T-helper 2 cell treated with Interferon-gamma antibody and Interleukin-4, amounts not matched to agents 100 ng/mL and 5 ng/mL, for 36 hours (primary cell): ENCODE results near the gene PTPRM. TPM values are rescaled to one million over a fixed set of nuclear protein-coding genes. Genes with fewer than 3 reads are reported as not detected.

Source experiments
- intact Hi-C: fragments of 100-400 bp; cut with micrococcal nuclease; formaldehyde crosslinking; loops from one replicate; pipeline ENCODE4 v1.15.1; 2023
- total RNA-seq: library from RNA; stranded (reverse); gene quantifications from 2 replicates; pipeline ENCODE4 v1.2.3, GENCODE V29; 2022

Gene PTPRM
- total RNA-seq, 1 donor from 2014 or later: 6.9 TPM

- intact Hi-C loops: no loop called here
Measured at GRCh38 chr18:8091035-8091434, 523.9 kb downstream of the PTPRM start.

DNA sequence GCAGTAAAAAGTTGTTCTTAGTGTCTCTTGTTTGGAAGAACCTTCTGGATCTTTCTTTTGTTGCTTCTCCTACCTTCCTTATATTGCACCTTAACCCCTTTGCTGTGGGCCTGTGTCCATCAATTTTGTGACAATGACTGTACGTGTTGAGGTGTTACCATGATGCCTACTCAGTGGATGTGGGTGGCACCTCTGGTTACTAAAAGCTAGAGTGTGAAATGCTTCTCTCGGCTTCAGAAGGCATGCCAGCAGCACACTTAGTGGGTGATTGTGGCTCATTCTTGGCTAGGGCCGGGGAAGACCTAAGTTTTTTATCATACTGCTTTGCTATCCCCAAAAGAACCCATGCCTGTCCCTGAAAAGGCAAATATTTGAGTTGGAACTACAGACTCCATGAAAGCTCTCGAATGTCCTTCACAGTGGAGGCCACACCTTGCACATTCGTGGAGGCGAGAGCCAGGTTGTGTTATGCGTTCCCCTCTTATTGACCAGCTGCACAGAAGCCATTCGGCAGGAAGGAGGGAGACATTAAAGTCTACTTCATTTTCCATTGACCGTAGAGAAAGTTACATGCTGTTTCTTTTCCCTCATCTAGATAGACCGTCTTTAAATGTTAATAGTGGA lies 528.9 kb downstream of the PTPRM start:
- intact Hi-C loops: no loop called here

DNA sequence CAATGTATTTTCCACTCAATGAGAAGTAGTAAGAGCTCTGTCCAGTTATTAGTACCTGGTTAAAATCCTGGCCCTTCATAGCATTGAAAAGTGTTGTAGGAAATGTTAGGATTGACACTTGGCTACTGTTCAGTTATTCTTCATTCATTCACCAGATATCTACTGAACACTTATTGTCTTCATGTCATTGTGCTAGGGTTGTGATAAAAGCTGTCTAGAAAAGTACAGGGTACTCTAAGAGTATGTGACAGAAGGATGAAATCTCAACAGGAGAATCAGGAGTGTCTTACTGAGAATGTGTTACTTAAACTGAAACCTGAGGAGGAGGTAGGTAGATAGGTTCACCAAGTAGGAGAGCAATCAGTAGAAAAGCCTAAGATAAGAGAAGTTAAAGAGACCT lies 530.3 kb downstream of the PTPRM start:
- intact Hi-C loops: no loop called here

DNA sequence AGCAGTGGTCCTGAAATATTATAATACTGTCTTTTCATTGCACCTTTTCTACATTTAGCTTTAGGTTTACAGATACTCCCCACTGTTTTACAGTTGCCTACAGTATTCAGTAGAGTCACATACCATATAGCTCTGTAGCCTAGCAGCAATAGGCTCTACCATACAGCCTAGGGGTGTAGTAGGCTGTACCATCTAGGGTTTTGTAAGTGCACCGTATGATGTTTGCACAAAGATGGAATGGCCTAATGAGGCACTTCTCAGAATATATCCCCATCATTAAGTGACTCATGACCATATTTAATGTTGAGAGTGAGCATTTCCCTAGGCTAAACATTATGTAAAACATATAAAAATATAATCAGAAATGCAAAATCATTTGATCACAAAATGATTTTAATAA lies 530.8 kb downstream of the PTPRM start:
- intact Hi-C loops: no loop called here

- intact Hi-C loops: no loop called here
Measured at GRCh38 chr18:8106603-8107002, 539.5 kb downstream of the PTPRM start.

- intact Hi-C loops: no loop called here
Measured at GRCh38 chr18:8107426-8107825, 540.3 kb downstream of the PTPRM start.

- intact Hi-C loops: no loop called here
Measured at GRCh38 chr18:8114480-8114879, 547.4 kb downstream of the PTPRM start.

DNA sequence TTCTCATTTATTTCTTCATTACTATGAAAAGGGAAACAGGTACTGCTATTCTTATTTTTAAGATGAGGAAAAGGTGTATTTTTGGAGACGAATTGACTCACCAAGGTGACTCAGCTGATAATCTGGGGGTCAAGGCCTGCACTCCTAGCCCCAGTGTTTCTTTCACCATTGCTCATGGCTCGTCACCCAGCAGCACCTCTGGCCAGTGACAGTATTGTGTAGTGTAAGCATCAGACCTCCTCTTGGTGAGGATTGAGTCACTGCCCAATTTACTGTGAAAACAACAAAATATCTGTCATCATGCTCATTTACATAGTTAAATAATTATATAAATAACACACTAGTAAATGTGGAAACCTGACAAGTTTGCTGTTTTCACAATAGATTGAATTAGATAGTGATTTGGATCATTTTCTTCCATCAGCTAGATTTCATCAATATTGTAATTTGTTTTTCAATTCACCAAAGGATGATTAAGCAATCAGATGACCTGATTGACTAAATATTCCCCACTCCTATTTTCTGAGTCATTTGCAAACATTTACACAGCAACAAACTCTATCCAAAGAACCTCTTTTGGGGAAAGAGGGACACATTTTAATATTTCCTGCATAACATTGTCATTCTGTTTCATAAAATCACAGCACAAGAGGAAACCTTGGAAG lies 549.4 kb downstream of the PTPRM start:
- intact Hi-C loops: no loop called here

GRCh38 chr18:8117006-8117371 lies 549.9 kb downstream of the PTPRM start:
- intact Hi-C loops: no loop called here

- intact Hi-C loops: no loop called here
Measured at GRCh38 chr18:8121101-8121500, 554.0 kb downstream of the PTPRM start.

DNA sequence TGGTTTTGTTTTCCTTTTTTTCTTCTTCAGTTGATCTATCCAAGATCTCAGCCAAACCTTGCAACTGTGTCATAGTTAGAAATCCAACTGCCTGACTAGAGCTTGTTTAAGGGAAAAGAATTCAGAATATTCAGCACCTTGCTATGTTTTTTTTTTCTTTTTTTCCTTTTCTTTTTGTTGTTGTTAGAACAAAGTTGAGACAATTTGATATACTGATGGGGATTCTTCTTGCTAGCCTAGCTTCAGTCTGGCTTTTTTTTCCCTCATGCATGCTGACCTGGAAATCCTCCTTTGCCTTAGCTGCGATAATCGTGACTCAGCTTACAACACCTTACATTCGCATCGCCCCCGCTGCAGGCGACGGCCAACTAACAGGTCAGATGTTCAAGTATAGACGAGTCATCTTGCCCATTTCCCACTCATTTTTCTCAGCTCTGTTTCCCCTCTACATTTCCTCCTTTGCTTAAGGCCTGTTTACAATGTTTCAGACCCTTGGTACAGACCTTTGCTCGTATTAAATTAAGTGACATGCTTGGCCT lies 554.9 kb downstream of the PTPRM start:
- intact Hi-C loops: no loop called here

- intact Hi-C loops: no loop called here
Measured at GRCh38 chr18:8124232-8125146, 557.4 kb downstream of the PTPRM start.

- intact Hi-C loops: no loop called here
Measured at GRCh38 chr18:8130096-8130495, 563.0 kb downstream of the PTPRM start.

GRCh38 chr18:8133032-8133431 lies 565.9 kb downstream of the PTPRM start:
- intact Hi-C loops: no loop called here

DNA sequence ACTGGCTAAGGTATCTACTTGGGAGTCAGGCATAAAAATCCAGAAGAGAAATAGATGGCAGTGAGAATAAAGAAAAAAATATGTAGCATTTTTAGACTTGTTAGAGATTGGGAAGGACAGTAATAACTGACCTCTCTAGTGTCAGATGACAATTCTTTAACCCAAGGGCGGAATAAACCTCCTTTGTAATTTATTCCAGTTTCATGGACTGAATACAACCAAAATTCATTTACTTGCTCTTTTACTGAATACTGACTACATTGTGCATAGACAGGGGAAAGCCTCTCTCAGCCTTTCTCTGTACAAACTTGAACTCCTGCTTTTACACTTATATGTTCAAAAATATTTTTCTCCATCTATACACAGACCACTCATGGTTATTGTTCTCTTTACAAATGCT lies 566.8 kb downstream of the PTPRM start:
- intact Hi-C loops: no loop called here

GRCh38 chr18:8139127-8139527 lies 572.0 kb downstream of the PTPRM start:
- intact Hi-C loops: no loop called here

- intact Hi-C loops: no loop called here
Measured at GRCh38 chr18:8139891-8140406, 572.8 kb downstream of the PTPRM start.

- intact Hi-C loops: no loop called here
Measured at GRCh38 chr18:8140841-8141501, 573.9 kb downstream of the PTPRM start.

- intact Hi-C loops: no loop called here
Measured at GRCh38 chr18:8142131-8142711, 575.1 kb downstream of the PTPRM start.

DNA sequence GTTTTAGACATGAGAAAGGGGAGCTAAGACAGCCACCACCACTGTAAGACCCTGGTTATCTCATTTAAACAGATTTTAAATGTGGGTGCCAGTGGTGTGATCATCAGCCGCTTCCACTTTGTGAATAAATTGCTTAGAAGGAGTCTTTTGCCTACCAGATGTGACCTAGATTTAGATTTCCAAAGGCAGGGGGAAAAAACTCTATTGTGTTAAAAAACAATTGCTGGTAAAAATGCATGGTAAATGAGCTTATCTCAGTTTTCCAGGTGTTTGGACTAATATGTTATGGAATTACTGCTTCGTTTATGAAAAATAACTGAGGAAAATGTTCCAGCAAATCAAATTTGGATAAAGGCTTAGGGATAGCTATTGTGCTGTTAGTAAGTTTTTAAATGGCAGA lies 575.8 kb downstream of the PTPRM start:
- intact Hi-C loops: no loop called here

- intact Hi-C loops: no loop called here
Measured at GRCh38 chr18:8151181-8151580, 584.1 kb downstream of the PTPRM start.
